COR-L47 (cell line): ENCODE data around the gene PRPF19.

ENCODE experiments used
- DNase-seq: peaks from one replicate; lab custom pipeline; 2025; lab: John Stamatoyannopoulos, UW

Gene PRPF19

GRCh38 chr11:60906132-60906972 is at the start of gene PRPF19:
PRPF19 (minus strand) TSS chr11:60906585; CDS start chr11:60906382, 203 bp downstream.
- peak; percentile 94 for DNase-seq

- no peak for DNase-seq
Measured at GRCh38 chr11:60955571-60955970, 49.2 kb upstream of the PRPF19 start.

GRCh38 chr11:60954421-60954820 is 48.0 kb upstream of the PRPF19 start:
- DNase-seq, result no peak

- DNase-seq, result no peak
Measured at GRCh38 chr11:60953781-60954180, 47.4 kb upstream of the PRPF19 start.

- no peak for DNase-seq
Measured at GRCh38 chr11:60952742-60953170, 46.4 kb upstream of the PRPF19 start.

- DNase-seq, result no peak
Measured at GRCh38 chr11:60951904-60952741, 45.7 kb upstream of the PRPF19 start, which contains the start of gene SLC15A3. SLC15A3 (minus strand) TSS chr11:60952176; CDS start chr11:60951551, 625 bp downstream.

- no peak for DNase-seq
Measured at GRCh38 chr11:60951606-60951903, 45.2 kb upstream of the PRPF19 start.

- DNase-seq, result no peak
Measured at GRCh38 chr11:60950933-60951605, 44.7 kb upstream of the PRPF19 start.

GRCh38 chr11:60950024-60950423 is 43.6 kb upstream of the PRPF19 start:
- no peak for DNase-seq

GRCh38 chr11:60948250-60948649 is 41.9 kb upstream of the PRPF19 start:
- no peak for DNase-seq

- no peak for DNase-seq
Measured at GRCh38 chr11:60947700-60948099, 41.3 kb upstream of the PRPF19 start.

GRCh38 chr11:60946601-60947264 is 40.3 kb upstream of the PRPF19 start:
- DNase-seq, result no peak

- no peak for DNase-seq
Measured at GRCh38 chr11:60945295-60945667, 38.9 kb upstream of the PRPF19 start.

- no peak for DNase-seq
Measured at GRCh38 chr11:60944490-60945294, 38.3 kb upstream of the PRPF19 start.

GRCh38 chr11:60942970-60943565 is 36.7 kb upstream of the PRPF19 start:
- peak; percentile 63 for DNase-seq

GRCh38 chr11:60942219-60942618 is 35.8 kb upstream of the PRPF19 start:
- DNase-seq, result no peak

GRCh38 chr11:60941371-60942119 is 35.2 kb upstream of the PRPF19 start:
- DNase-seq, result no peak

- no peak for DNase-seq
Measured at GRCh38 chr11:60939855-60940254, 33.5 kb upstream of the PRPF19 start.

- no peak for DNase-seq
Measured at GRCh38 chr11:60939301-60939700, 32.9 kb upstream of the PRPF19 start.

GRCh38 chr11:60938500-60938899 is 32.1 kb upstream of the PRPF19 start:
- DNase-seq, result no peak
